GM18867 (cell line): ENCODE results near the gene DLG1.
"Not testable (repeated sequence)": the region's sequence is repeated elsewhere in the genome, so short reads cannot be mapped to it uniquely, and the experiment has no call there.

Experiments
- ATAC-seq: cut with Tn5 transposase; IDR thresholded peaks from one replicate; pipeline ENCODE4 v1.9.1; 2021; ENCODE audit warnings: mild to moderate bottlenecking, moderate library complexity; ENCODE audit not compliant: unreplicated experiment

Gene DLG1

DNA sequence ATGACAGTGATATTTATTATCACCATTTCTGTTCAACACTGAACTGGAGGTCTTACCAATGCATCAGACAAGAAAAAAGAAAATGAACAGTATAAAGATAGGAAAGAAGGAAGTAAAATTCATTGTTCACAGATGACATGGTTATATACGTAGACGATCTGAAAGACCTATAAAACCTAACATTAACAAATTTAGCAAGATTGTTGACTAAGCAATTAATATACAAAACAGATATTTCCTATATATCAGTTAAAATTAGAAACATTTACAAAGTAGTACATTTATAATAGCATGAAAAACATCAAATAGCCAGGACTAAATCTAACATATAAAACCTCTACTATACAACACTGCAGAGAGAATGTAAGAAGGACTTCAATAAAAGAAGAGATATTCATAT is 176.0 kb downstream of the DLG1 start:
- ATAC-seq, result no peak

DNA sequence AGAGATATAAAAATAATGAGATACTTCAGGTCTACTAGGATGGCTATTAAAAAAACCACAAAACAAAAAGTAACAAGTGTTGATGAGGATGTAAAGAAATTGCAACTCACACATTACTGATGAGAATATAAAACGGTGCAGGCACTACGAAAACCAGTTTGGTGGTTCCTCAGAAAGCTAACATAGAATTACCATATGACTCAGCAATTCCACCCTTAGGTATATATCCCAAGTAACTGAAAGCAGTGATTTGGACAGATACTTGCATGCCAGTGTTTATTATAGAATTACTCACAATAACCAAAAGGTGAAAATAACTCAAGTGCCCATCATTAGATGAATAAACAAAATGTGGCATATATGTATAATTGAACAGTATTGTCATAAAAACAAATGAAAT is 181.3 kb downstream of the DLG1 start:
- no peak for ATAC-seq

DNA sequence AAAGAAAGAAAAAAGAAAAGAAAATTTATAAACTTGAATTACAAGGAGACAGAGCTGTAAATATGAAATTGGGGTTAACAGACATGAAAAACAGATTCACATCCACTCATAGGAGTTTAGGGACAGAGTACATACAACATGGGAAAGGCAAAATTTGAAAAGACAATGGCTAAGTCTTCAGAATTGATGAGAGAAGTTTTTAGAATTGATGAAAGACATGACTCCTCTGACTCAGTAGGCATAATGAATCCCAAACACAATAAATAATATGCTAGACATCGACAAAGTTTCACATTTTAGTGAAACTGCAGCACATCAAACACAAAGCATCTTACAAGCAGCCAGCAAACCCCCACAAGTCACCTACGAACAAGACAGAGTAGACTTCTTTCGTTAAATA is 184.4 kb downstream of the DLG1 start:
- ATAC-seq, result no peak

DNA sequence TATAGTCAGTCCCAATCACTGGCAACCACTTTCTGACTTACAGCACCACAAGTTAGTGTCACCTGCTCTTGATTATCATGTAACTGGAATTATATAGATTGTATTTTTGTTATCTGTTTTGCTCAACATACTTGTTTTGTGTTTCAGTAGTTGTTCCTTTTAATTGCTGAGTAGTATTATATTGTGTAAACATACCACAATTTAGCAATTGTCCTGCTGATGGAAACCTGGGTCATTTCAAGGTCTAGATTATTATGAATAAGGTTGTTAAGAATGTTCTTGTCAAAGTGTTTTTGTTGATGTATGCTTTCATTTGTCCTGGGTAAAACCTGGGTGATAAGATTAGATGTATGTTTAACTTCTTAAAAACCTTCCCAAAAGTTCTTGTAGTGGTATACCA is 186.7 kb downstream of the DLG1 start:
- no peak for ATAC-seq

DNA sequence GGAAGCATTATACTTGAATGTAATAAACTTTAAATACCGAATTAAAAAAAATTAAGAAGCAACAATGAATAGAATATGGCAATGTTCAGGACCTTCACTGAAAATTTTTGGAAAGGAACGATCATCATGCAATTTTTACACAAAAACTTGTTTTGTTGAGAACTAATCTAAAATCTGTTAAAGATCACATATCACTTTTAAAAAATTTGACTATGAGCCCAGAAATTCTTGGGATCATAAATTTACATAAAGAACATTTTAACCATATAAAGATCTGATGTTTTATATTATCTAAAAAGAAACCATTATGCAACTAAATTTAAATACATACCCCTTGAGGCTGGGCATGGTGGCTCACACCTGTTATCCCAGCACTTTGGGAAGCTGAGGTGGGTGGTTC is 192.6 kb downstream of the DLG1 start:
- ATAC-seq, result no peak

DNA sequence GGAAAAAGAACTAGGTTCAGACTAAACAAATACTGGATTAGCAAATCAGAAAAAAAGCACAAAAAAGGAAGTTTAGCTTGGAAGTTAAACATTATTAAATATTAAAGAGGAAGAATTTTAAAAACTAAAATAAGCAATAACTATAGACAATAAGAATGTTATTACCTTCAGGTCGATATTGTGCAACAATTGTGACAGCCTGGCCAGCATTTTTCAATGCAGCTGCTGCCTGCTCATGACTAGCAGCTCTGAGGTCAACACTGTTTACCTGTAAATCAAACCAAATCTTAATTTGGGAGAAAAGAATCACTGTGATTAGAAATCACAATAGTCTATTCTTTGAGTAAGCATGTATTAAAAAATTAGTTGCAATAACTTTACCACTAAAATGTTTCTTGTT is 193.7 kb downstream of the DLG1 start:
- no peak for ATAC-seq

DNA sequence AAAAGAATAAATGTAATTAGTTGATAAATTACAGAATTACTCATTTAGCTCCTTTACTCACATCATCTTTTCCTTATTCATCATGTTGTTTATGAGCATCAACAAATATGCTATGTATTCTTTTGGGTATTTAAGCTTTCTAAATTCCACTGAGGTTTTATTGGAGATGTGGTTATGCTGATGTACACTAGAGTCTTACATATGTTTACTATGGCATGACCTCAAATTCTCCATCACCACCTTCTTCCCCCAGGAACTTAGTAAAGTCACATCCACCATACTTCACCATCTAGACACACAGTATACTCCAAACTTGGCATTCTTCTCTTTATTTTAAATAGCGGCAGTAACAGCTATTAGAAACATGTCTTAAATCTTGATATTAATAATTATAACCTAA is 194.6 kb downstream of the DLG1 start:
- no peak for ATAC-seq

DNA sequence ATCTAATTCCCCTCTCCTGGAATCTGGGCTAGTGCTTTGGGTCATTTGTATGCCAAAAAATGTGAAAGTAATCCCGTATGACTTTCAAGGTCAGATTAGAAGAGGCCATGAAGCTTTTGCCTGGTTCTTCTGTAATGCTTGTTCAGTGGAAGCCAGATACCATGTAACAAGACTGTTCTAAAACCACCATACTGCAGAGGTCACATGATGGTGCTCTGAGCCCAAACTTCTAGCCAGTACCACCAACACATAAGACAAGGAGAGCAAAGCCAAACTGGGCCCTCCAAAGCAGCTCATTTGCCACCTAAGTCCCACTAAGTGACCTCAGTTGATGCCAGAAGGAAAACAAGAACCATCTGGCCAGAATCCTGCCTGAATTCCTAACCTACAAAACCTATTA is 204.5 kb downstream of the DLG1 start:
- no peak for ATAC-seq

DNA sequence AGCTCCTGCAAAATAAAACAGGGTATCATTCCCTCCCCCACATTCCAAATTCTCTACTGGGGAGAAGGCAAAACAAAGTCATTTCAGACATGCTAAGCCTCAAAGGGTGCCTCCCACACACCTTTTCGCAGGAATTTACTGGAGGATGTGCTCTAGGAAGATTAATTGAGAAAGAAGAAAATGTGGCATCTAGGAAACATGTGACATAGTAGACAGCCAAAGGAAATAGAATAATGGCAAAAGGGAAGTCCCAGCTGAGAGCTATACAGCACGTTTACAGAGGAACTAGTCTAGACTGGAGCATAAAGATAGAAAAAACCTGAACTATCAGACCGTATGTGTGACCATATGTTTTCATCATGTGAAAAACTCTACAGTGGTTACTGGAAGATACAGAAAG is 210.0 kb downstream of the DLG1 start:
- ATAC-seq, result no peak

DNA sequence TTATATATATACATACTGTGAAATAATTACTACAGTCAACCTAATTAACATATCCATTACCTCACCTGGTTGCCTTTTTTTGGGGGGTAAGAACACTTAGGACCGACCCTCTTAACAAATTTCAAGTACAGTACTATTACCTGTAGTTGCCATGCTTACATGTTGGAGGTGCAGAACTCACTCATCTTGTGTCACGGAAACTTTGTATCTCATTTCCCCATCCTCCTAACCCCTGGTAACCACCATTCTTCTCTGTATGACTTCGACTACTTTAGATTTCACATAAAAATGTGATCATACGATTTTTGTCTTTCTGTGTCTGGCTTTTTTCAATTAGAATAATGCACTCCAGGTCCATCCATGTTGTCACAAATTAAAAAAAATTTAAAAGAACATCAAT is 213.3 kb downstream of the DLG1 start:
- no peak for ATAC-seq

DNA sequence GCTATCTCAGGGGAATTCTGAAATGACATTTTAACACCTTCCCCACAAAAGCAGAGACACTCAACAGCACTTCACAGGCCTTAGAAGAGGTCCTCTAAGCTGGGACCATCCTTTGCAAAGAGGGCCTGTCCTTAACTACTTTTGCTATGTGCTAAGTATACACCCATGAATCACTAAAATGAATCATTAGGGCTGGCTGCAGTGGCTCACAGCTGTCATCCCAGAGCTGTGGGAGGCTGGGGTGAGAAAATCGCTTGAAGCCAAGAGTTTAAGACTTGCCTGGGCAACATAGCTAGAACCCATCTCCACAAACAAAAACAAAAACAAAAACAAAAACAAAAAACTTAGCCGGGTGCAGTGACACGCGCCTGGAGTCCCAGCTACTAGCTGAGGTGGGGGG is 214.9 kb downstream of the DLG1 start:
- ATAC-seq, result no peak

DNA sequence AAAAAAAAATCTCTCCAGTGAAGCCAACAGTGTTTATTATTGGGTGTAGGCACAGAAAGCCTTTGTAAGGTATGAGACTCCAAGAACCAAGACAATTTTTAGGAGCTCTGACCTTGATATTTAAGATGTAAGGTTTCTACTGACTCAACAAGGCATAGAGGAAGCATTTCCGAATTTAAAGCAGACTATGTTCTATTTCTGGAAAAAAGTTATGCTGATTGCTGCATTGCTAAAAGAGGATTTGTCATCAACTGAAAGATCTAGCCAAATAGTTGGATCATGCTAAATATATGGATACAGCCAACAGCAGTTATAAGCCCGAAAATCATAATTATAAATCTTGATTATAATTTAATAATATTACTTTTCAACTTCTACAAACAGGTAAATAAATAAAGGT is 215.5 kb downstream of the DLG1 start:
- no peak for ATAC-seq

DNA sequence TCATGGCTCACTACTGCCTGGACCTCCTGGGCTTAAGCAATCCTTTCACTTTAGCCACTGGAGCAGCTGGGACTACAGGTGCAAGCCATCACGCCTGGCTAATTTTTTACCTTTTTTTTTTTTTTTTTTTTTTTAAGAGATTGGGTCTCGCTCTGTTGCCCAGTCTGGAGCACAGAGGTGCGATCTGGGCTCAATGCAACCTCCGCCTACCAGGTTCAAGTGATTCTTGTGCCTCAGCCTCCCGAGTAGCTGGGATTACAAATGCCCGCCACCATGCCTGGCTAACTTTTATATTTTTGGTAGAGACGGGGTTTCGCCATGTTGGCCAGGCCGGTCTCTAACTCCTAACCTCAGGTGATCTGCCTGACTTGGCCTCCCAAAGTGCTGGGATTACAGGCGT is 218.1 kb downstream of the DLG1 start:
- no peak for ATAC-seq

DNA sequence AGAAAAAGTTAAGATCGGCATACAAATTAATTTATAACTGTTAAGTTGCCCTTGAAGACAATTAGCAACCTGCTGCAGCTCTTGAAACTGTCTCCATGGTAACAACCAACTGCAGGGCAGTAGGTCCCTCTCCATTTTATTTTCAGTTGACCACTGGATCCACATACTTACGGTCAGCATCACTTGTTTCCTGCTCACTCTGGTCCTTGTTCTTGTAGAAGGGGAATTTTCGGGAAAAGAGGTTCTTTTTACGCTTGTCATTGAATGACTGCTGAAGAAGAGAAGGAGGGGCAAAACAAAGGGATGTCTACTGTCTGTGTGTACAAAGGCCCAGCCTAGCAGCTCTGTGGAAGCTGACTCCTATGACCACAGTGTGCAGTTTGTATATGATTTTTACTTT is 222.0 kb downstream of the DLG1 start:
- ATAC-seq, result no peak

DNA sequence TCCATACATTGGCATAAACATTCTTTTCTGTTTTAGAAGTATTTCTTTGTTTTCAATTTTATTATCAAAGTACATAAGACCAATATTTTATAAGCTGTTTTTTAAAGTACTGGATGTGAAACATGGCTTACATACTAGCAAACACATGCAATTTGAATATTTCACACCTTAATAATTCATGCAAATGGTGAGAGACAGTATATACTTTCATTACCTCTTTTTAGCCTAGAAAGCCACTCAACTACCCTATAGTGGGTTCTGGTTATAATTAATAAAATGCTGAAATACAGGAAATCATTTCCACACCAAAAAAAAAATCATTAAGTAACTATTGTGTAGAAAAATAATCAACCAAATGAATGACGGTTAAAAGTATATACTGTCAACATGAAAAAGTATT is 230.3 kb downstream of the DLG1 start:
- ATAC-seq, result peak; percentile 56

DNA sequence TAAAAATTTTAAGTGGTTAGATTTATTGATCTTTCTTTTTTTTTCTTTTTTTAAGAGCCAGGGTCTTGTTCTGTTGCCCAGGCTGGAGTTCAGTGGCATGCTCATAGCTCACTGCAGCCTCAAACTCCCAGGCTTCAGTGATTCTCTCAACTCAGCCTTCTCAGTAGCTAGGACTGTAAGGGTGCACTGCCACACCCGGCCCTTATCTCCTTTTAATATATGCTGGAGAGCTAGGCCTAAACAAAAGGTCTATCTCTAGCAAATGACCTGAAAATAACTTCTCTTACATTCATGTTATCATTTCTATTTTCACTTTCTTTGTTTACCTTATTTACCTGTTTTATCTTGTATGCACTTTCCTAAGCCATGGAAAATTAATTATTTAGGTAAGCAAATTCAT is 233.6 kb downstream of the DLG1 start:
- ATAC-seq, result no peak

DNA sequence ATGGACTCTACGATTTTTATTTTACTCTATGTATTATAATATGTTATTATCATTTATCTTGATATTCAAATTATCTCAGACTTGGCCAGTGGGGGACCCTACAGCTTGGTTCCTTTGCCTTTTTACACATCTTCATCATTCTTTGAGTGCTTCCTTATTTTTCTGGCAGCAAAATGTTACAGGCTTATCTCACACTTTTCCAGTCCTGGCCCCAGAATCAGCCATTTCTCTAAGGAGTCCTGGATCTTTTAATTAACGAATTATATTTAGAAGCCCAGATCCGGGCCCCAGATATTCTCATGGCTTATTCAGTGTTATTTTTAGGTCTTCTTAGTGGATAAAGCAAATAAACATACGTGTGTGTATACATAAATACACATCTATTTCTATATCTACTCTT is 236.0 kb downstream of the DLG1 start:
- ATAC-seq, result no peak

DNA sequence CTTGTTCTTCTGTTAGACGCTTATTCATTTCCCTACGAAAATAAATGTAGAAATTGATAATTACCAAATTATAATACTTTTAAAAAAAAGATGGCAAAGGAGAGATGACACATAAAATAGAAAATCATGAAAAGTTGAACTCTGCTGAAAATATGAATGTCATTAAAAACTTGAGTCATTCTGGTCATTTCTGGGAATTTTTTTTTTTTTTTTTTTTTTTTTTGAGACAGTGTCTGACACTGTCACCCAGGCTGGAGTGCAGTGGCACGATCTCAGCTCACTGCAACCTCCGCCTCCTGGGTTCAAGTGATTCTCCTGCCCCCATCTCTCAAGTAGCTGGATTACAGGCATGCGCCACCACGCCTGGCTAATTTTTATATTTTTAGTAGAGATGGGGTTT is 246.8 kb downstream of the DLG1 start:
- ATAC-seq, result not testable (repeated sequence)

DNA sequence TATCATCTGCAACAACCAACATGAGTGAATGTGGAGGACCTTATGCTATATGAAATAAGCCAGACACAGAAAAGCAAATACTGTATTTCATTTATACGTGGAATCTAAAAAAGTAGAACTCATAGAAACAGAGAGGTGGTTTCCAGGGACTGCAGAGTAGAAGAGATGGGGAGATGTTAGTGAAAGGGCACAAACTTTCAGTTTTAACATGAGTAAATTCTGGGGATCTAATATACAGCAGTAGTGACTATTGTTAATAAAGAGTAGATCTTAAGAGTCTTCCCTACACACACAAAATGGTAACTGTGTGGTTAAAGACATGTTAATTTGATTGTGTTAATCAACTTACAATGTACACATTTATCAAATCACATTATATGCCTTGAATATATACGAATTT is 247.9 kb downstream of the DLG1 start:
- no peak for ATAC-seq

DNA sequence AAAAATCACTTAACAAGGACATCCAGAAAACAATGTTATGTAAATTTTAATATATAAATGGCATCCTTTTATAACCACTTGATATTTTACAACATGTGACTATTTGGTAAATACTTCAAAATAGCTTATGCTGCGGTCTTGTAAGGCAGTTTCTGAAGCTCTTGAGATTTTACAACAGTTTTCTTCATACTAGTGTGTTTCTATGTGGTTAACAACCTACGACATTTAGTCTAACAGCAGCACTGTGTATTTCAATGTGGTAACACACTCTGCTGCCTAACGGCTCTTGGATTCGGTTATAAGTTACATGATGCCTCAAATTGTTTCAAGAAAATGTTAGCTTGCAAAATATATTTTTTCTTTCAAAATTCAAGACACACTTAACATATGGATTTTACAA is 255.9 kb downstream of the DLG1 start:
- no peak for ATAC-seq

DNA sequence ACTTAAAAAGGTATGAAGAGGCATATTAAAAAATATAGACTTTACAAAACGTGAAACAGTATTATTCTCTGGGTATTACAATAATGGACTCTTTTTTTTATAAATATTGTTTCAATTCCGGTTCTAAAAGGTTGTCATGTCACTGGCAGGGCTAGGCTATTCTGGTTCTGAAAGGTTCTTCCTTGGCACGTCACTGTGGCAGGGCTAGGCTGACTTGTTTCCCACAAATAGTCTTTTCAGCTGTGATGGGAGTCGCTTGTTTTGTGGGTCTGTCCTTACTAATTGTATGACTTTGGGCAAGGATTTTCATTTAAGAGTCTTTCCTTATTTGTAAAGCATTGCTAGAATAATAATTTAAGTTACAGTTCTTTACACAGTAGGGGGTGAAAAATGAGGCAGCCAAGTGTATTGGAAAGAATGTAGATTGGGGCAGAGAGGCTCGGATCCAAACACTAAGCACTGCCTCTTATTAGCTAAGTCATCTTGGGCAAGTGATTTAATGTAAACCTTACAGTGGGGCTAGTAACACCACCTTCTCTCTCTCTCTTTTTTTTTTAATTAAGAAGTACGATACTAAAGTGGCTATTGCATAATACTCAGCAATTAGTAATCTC is 256.4 kb downstream of the DLG1 start:
- no peak for ATAC-seq

DNA sequence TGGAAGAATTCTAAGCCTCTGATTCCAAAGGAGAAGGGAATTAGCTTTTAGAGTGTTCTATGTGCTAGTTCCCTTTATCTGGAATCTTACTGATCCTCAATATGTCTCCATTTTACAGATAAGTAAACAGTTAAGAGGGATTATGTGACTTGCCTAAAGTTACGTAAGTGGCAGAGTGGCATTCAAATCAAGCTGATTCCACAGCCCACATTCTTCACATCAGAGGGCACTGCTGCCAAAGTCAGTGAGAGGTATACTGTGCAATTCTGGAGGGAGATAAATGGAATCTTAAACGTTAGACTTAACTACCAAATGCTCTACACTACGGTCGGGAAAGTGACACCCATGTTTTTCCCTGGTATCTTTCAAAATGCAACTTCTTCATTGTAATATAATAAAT is 257.8 kb downstream of the DLG1 start:
- ATAC-seq, result no peak

DNA sequence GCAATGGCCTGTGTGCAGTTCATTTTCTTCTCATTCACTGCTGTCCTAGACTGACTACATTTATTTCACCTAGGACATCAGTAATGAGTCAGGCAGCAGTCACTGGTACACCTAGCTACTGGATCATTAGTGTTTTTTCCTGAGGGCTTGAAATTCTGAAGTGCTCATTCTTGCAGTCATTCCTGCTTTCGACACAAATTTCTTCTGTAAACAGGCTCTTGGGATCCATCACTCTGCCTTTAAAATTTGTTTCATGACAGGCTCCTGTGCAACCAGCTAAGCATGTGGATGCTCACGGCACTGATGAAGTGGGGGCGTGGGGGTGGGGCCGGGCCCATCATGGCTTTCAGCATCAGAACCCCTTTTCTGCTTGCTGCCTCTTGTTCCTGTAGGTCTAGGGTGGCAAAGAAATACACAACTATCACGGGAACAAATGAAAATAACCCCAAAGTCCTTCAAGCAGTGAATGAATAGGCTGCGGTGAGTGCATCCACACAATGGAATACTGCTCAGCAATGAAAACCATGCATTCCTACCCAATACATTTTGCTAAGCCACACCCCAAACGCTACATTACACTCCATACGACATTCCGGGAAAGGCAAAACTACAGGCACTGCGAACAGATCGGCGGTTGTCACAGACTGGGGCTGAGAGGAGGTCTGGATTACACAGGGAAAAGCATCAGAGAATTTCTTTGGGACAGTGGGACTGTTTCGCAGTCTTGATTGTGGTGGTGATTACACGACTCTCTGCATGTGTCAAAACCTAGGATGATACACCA is 259.5 kb downstream of the DLG1 start:
- no peak for ATAC-seq
